ENCODE results near the gene CNIH3.
"Not testable (repeated sequence)": the region's sequence is repeated elsewhere in the genome, so short reads cannot be mapped to it uniquely, and the experiment has no call there.

The CNIH3 gene

DNA sequence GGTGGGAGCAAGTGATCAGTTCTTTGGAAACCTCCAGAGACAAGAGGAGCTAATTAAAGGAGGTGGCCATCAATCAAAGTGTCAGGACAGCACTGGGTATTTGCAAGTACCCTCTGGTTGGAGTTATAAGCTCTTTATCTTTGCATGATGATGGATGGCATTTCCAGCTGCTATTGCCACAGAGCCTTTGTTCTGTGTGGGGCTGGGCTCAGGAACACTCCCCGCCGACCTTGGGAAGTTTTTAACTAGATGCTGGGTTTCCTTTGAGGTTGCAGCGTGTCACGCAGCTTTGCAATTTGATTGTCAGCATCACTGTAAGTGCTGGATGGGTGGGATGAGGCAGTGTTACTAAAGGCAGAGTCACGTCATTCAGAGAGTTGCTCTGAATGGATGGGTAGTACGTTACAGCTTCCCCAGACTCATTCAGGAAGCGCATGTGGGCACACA is 68.9 kb downstream of the CNIH3 start:
- DNase-seq (ENCODE audit: low read depth in 2 of 3, low spot score in 2 of 3), result no peak

- DNase-seq (ENCODE audit: low read depth in 2 of 3, low spot score in 2 of 3), result not testable (repeated sequence)
These were observed 70.0 kb downstream of the CNIH3 start for GRCh38 chr1:224686140-224686539.

DNA sequence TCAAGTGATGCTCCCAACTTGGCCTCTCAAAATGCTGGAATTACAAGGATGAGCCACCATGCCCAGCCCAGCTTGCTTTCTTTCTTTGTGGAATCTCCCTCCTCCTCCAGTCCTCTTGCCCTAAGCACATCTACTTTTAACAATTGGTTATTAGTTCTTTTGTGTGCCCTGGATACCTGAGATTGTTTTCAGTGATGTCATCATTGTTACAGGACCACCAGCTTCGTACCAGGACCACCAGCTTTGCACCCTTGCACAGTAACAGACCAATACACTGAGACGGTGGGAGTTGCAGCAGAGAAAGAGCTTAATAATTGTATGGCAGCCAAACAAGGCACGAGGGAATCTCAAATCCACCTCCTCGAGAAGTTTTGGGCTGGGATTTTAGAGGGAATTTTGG is 71.3 kb downstream of the CNIH3 start:
- no peak for DNase-seq (ENCODE audit: low read depth in 2 of 3, low spot score in 2 of 3)

DNA sequence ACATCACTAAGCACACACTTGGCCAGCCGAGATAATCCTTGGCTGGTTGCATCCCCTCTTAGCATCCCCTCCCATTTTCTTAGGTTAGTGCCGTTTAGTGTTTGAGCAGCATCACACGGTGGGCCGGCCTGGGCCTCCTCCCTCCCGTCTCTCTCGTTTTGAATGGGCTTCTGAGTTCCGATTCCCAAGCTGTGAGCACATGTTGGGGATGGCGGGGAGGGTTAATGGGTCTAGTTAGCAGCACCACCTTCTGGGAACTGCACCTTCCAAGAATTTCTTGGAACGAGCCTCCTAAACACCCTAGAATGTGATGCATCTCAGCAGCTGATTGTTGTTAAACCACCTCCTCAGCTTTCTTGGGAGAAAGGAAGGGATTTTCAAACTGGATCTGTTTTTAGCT is 73.3 kb downstream of the CNIH3 start:
- DNase-seq (ENCODE audit: low read depth in 2 of 3, low spot score in 2 of 3), result no peak

DNA sequence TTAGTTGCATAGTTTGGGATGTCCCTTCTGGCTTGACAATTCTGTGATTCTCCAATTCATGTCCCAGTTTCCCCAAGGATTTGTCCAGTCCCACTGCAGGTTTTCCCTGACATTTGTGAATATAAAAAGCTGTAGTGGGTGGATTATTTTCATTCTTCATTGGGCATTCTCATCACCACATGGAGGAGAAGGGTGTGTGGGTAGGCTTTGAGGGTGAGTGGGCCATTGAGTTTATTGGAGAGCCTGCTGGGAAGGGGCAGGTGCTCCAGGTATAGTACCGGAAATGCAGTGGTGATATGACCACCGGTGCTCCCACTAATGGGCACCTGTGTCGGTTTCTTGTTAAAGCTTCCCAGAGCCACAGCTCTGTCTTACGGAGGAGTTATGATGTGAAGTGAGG is 74.5 kb downstream of the CNIH3 start:
- no peak for DNase-seq (ENCODE audit: low read depth in 2 of 3, low spot score in 2 of 3)

- DNase-seq (ENCODE audit: low read depth in 2 of 3, low spot score in 2 of 3), result no peak
These were observed 75.2 kb downstream of the CNIH3 start for GRCh38 chr1:224691148-224691925.

GRCh38 chr1:224694969-224695368 is 78.9 kb downstream of the CNIH3 start:
- DNase-seq (ENCODE audit: low read depth in 2 of 3, low spot score in 2 of 3), result no peak

DNA sequence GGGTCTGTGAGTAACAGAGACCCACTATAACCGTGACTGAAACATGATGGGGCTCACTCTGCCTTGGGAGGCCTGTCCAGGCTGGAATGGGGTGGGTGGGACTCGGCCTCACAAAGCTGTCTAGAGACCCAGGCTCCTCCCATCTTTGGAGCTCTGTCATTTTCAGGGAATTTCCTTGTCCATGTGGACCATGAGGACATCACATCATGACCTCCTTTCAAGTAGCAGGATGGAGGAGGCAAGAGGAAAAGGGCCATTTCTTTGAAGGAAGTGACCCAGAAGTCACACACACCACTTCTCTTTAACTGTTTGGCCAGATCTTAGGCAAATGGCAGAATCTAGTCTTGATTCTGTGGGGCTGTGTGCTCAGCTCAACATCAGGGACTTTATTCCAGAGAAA is 79.9 kb downstream of the CNIH3 start:
- no peak for DNase-seq (ENCODE audit: low read depth in 2 of 3, low spot score in 2 of 3)

- DNase-seq (ENCODE audit: low read depth in 2 of 3, low spot score in 2 of 3), result no peak
These were observed 81.0 kb downstream of the CNIH3 start for GRCh38 chr1:224696891-224697765.

- no peak for DNase-seq (ENCODE audit: low read depth in 2 of 3, low spot score in 2 of 3)
These were observed 81.9 kb downstream of the CNIH3 start for GRCh38 chr1:224698015-224698451.

- DNase-seq (ENCODE audit: low read depth in 2 of 3, low spot score in 2 of 3), result no peak
These were observed 84.9 kb downstream of the CNIH3 start for GRCh38 chr1:224700918-224701531.

DNA sequence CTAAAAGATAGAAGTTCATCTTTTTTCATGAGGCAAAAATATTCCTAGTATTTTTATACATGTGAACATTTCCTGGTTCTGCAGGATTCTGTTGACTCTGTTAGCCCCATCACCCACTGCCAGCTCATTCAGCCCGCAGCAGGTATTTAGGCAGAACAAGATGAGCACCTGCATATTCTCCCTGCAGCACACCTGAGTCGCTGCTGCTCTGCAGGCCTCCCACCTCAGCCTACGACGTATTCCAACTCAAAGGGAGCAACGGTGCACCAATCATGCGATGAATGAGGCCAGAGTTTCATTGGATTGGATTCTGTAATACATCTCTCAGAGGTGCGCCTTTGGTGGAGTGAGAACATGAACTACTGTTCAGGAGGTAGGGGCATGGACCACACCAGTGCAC is 87.6 kb downstream of the CNIH3 start:
- DNase-seq (ENCODE audit: low read depth in 2 of 3, low spot score in 2 of 3), result no peak

- DNase-seq (ENCODE audit: low read depth in 2 of 3, low spot score in 2 of 3), result no peak
These were observed 88.1 kb downstream of the CNIH3 start for GRCh38 chr1:224704107-224704735.

DNA sequence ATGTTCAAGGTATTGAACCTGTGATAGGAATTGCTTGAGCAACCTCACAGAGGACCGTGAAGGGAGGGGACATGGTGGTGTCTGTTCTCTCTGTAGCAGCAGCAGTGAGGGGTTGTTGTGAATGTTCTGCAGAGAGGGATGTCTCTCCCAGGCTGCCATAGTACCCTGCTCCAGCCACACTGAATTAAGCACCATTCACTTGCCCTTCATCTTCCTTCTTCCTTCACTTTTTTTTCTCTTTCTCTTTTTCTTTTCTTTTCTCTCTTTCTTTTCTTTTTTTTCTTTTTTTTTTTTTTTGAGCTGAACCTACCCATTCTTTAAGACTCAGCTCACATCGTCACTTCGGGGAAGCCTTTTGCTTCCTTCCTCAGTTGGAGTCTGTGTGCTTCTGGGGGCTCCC is 89.5 kb downstream of the CNIH3 start:
- DNase-seq (ENCODE audit: low read depth in 2 of 3, low spot score in 2 of 3), result no peak

DNA sequence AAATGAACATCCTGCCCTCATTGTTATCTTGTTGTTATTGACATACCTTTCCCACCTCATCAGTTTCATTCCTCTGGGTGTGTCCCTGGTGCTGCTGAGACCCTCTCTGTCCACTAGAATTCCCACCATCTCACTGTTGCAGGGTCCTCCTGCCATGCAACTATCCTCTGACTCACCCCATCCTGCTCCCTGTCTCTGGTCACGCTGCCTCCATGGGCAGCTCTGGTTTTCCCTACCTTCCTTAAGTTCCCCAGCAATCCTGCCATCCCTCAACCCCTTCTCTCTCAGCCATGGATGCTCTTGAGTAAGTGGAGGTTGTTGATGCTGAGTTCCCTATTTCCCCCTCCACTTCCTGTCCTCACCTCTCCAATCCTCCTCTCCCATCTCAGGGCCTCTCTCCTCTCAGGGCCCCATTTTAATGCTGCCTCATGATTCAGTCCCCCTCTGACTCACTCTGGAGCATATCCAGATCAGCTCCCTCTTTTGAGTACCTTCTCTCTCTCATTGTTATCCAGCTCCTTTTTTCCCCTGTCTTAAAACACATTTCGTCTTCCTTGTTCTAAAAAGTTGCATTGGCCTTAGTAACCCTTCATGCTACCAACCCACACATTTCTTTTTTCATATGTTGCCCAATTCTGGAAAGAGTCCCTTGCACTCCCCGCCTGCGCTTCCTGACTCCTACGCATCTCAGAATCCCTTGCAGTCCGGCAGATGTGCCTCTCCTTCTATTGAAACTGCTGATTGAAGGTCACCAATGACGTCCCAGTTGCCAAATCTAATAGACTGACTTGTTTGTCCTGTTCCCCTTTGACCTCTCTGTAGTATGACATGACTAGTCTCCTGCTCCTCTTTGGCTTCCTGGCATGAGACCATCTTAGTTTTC is 92.0 kb downstream of the CNIH3 start:
- DNase-seq (ENCODE audit: low read depth in 2 of 3, low spot score in 2 of 3), result no peak

DNA sequence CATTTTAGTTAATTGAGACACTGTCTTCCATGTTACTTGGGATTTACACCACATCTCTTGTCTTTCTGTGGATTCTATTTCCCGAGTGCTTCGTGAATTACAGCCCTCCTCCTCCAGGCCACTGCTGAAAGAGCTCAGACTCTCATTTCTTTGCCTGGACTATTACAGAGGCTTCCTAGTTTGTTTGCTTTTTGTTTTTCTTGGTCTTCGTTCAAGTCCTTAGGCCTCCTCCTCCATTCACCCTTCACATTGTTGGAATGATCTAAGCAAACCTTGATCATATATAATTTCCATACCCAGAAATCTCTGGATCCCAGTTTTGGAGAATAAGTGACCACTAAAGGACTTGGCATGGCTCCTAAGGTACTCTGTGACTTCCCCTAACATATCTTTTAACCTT is 94.1 kb downstream of the CNIH3 start:
- DNase-seq (ENCODE audit: low read depth in 2 of 3, low spot score in 2 of 3), result no peak

GRCh38 chr1:224711231-224711756 is 95.2 kb downstream of the CNIH3 start:
- DNase-seq (ENCODE audit: low read depth in 2 of 3, low spot score in 2 of 3), result not testable (repeated sequence)

GRCh38 chr1:224711876-224712275 is 95.8 kb downstream of the CNIH3 start:
- DNase-seq (ENCODE audit: low read depth in 2 of 3, low spot score in 2 of 3), result no peak

- no peak for DNase-seq (ENCODE audit: low read depth in 2 of 3, low spot score in 2 of 3)
These were observed 97.1 kb downstream of the CNIH3 start for GRCh38 chr1:224713228-224713627.

- no peak for DNase-seq (ENCODE audit: low read depth in 2 of 3, low spot score in 2 of 3)
These were observed 98.4 kb downstream of the CNIH3 start for GRCh38 chr1:224714553-224714952.
